HCT116 (cell line): ENCODE measurements around the gene RASSF7. TPM values are rescaled to one million over a fixed set of nuclear protein-coding genes. Genes with fewer than 3 reads are reported as not detected.
A peak's percentile ranks its signal among the peaks of the same experiment; 100 is the strongest.

Experiments
- ATAC-seq: fragments of 200-7000 bp; cut with Tn5 transposase; 2 replicates; pipeline ENCODE4 v1.9.1; 2020; ENCODE audit warnings: mild to moderate bottlenecking, moderate library complexity
- BruUV-seq: library from RNA; stranded (reverse); fragments of 400-500 nt; replicated peaks from 2 replicates; lab custom pipeline; 2021; lab: Mats Ljungman, UMichigan
- CTCF ChIA-PET: fragments of 300-600 bp; sonication (Branson Sonifier 250); formaldehyde crosslinking; loops from one replicate; lab custom pipeline; 2021; ENCODE audit warnings: antibody characterized with exemption; lab: Charles Lee
- POLR2A ChIA-PET: fragments of 300-600, 350-600 bp; sonication (Branson Sonifier 250); formaldehyde crosslinking; loops from one replicate; lab custom pipeline; 2021; ENCODE audit warnings: antibody characterized with exemption; lab: Charles Lee
- RAD21 ChIA-PET, 2 experiments: fragments of 300-600 bp; sonication (Branson Sonifier 250); formaldehyde crosslinking; loops; one replicate each; lab custom pipeline; 2023; ENCODE audit warnings: low total read pairs in 2 of 2; ENCODE audit not compliant: uncharacterized antibody in 2 of 2, unreplicated experiment in 2 of 2, low non-redundant PET in 1 of 2; lab: Charles Lee
- DNase-seq: peaks from one replicate; pipeline ENCODE4 v3.0.0-alpha.2; 2010; ENCODE audit warnings: low read depth, low spot score
- H2AFZ ChIP-seq: fragments of 200-600 bp; shearing (Covaris generic), sonication (generic); 2 replicates; pipeline ENCODE4 v1.6.1; 2017; ENCODE audit warnings: low read depth, mixed run types, mixed read lengths, antibody characterized with exemption, low read length; ENCODE audit not compliant: poor library complexity, severe bottlenecking
- H3K27ac ChIP-seq: 2 replicates; pipeline ENCODE4 v1.5.1; 2012; ENCODE audit warnings: low read depth, low read length
- H3K27me3 ChIP-seq: fragments of 200-600 bp; sonication (generic); 2 replicates; pipeline ENCODE4 v1.6.1; 2016; ENCODE audit warnings: mixed run types, low read length, mixed read lengths; ENCODE audit not compliant: insufficient read depth
- H3K36me3 ChIP-seq, 2 experiments: fragments of 200-500 bp in 1 of 2; fragments of 200-600 bp in 1 of 2; sonication (Bioruptor generic) in 1 of 2; sonication (generic) in 1 of 2; 2 replicates each; pipeline versions ENCODE4 v1.5.1 to v1.6.1; 2014 to 2016; ENCODE audit warnings: low read length in 2 of 2, inconsistent platforms in 1 of 2, mixed read lengths in 1 of 2, mixed run types in 1 of 2; ENCODE audit not compliant: insufficient read depth in 2 of 2, control insufficient read depth in 1 of 2
- H3K4me1 ChIP-seq, 2 experiments: fragments of 200-600 bp in 1 of 2; sonication (generic) in 1 of 2; 2 replicates each; pipeline versions ENCODE4 v1.5.1 to v1.6.1; 2012 to 2017; ENCODE audit warnings: low read length in 2 of 2, inconsistent platforms in 1 of 2, mild to moderate bottlenecking in 1 of 2, mixed read lengths in 1 of 2, mixed run types in 1 of 2, moderate library complexity in 1 of 2; ENCODE audit not compliant: insufficient read depth in 2 of 2, control insufficient read depth in 1 of 2
- H3K4me2 ChIP-seq: fragments of 200-600 bp; sonication (generic); 2 replicates; pipeline ENCODE4 v1.6.1; 2017; ENCODE audit warnings: mixed run types, low read length, mixed read lengths
- H3K4me3 ChIP-seq, 2 experiments: fragments of 200-600 bp in 1 of 2; sonication (generic) in 1 of 2; replicated peaks in 1 of 2; 2 replicates each; pipeline ENCODE4 v1.5.1; 2011 to 2016; ENCODE audit warnings: low read length in 2 of 2, control low read depth in 1 of 2, low read depth in 1 of 2, mild to moderate bottlenecking in 1 of 2, mixed read lengths in 1 of 2, mixed run types in 1 of 2
- H3K79me2 ChIP-seq: fragments of 200-600 bp; sonication (generic); 2 replicates; pipeline ENCODE4 v1.6.1; 2017; ENCODE audit warnings: mild to moderate bottlenecking, mixed run types, low read length, moderate library complexity, mixed read lengths; ENCODE audit not compliant: insufficient read depth
- H3K9ac ChIP-seq: fragments of 200-600 bp; sonication (generic); 2 replicates; pipeline ENCODE4 v1.6.1; 2016; ENCODE audit warnings: low read length, mixed read lengths
- H3K9me2 ChIP-seq: fragments of 200-600 bp; sonication (generic), shearing (Covaris generic); 2 replicates; pipeline ENCODE4 v1.6.1; 2017; ENCODE audit warnings: mixed run types, mild to moderate bottlenecking, moderate library complexity; ENCODE audit not compliant: insufficient read depth
- H3K9me3 ChIP-seq, 2 experiments: fragments of 200-500 bp in 1 of 2; fragments of 200-600 bp in 1 of 2; sonication (Bioruptor generic) in 1 of 2; sonication (generic) in 1 of 2; 2 replicates each; pipeline ENCODE4 v1.6.1; 2014 to 2017; ENCODE audit warnings: low read length in 2 of 2, mixed read lengths in 2 of 2, inconsistent platforms in 1 of 2, low read depth in 1 of 2, mild to moderate bottlenecking in 1 of 2, mixed run types in 1 of 2, moderate library complexity in 1 of 2; ENCODE audit not compliant: control insufficient read depth in 1 of 2, insufficient read depth in 1 of 2
- H4K20me1 ChIP-seq: fragments of 200-600 bp; sonication (generic), shearing (Covaris generic); 2 replicates; pipeline ENCODE4 v1.6.1; 2017; ENCODE audit warnings: mixed run types, mild to moderate bottlenecking, moderate library complexity; ENCODE audit not compliant: insufficient read depth
- CBX3 ChIP-seq: IDR thresholded peaks from 2 replicates; pipeline ENCODE4 v1.6.1; 2012; ENCODE audit warnings: low read depth
- CEBPB ChIP-seq: IDR thresholded peaks from 2 replicates; pipeline ENCODE4 v1.6.1; 2012; ENCODE audit warnings: low read depth
- EZH2 ChIP-seq: fragments of 200-600 bp; sonication (generic); IDR thresholded peaks from 2 replicates; pipeline ENCODE4 v1.6.1; 2017; ENCODE audit warnings: antibody characterized with exemption, mixed run types
- EZH2phosphoT487 ChIP-seq: fragments of 200-600 bp; IDR thresholded peaks from 2 replicates; pipeline ENCODE4 v1.6.1; 2018; ENCODE audit warnings: antibody characterized with exemption, borderline replicate concordance
- FOSL1 ChIP-seq: IDR thresholded peaks from 2 replicates; pipeline ENCODE4 v1.6.1; 2012; ENCODE audit warnings: low read depth
- POLR2A ChIP-seq: IDR thresholded peaks from 2 replicates; pipeline ENCODE4 v1.7.0; 2011; ENCODE audit warnings: borderline replicate concordance; ENCODE audit not compliant: insufficient read depth, insufficient read length; ENCODE audit errors: extremely low read depth
- POLR2AphosphoS5 ChIP-seq: IDR thresholded peaks from 2 replicates; pipeline ENCODE4 v1.6.1; 2011; ENCODE audit warnings: mild to moderate bottlenecking, low read depth, low read length, moderate library complexity
- SIN3A ChIP-seq: IDR thresholded peaks from 2 replicates; pipeline ENCODE4 v1.6.1; 2012; ENCODE audit warnings: low read depth
- SP1 ChIP-seq: IDR thresholded peaks from 2 replicates; pipeline ENCODE4 v1.6.1; 2012; ENCODE audit warnings: low read depth
- TCF7L2 ChIP-seq: IDR thresholded peaks from 2 replicates; pipeline ENCODE4 v1.7.0; 2011; ENCODE audit warnings: borderline replicate concordance, inconsistent platforms; ENCODE audit not compliant: insufficient read depth, insufficient read length; ENCODE audit errors: extremely low read depth
- YY1 ChIP-seq: IDR thresholded peaks from 2 replicates; pipeline ENCODE4 v1.6.1; 2011; ENCODE audit warnings: low read length, low read depth, moderate library complexity, mild to moderate bottlenecking; ENCODE audit not compliant: insufficient replicate concordance; ENCODE audit errors: extremely low read depth
- ZFX ChIP-seq: fragments of 450-650 bp; IDR thresholded peaks from 2 replicates; pipeline ENCODE4 v1.6.1; 2017
- ZNF274 ChIP-seq: fragments of 200-500 bp; sonication (Bioruptor generic); IDR thresholded peaks from 2 replicates; pipeline ENCODE4 v1.6.1; 2014; ENCODE audit warnings: mild to moderate bottlenecking, low read depth, low read length, inconsistent platforms
- intact Hi-C: fragments of 100-400 bp; cut with micrococcal nuclease; formaldehyde crosslinking; loops from 2 replicates; pipeline ENCODE4 v1.10.0; 2022
- total RNA-seq: library from RNA; stranded (reverse); gene quantifications from one replicate; pipeline ENCODE4 v1.2.1, GENCODE V29; 2021; ENCODE audit not compliant: unreplicated experiment
- TF ChIP-seq, protein P1 (sequence below): IDR thresholded peaks from 2 replicates; pipeline ENCODE4 v1.6.1; 2012
- TF ChIP-seq, protein P2 (sequence below): IDR thresholded peaks from 2 replicates; pipeline ENCODE4 v1.6.1; 2012
- TF ChIP-seq, protein P3 (sequence below), 3 experiments: fragments of 200-600 bp in 1 of 3; sonication (generic) in 1 of 3; IDR thresholded peaks in 2 of 3; conservative IDR thresholded peaks in 1 of 3; 2 replicates each; pipeline ENCODE4 v1.5.1; 2012 to 2017; ENCODE audit warnings: low read depth in 2 of 3, low read length in 2 of 3, antibody characterized with exemption in 1 of 3, borderline replicate concordance in 1 of 3, control low read depth in 1 of 3, mild to moderate bottlenecking in 1 of 3, mixed read lengths in 1 of 3, mixed run types in 1 of 3, moderate library complexity in 1 of 3; ENCODE audit not compliant: insufficient read depth in 1 of 3

The RASSF7 gene
- total RNA-seq, 1 experiment from 2014 or later = 35.9 TPM

- H3K9ac ChIP-seq = peak overlapping the region; percentile 89
- H3K79me2 ChIP-seq = peaks cover 33% of the 10 kb centered on the region
- ATAC-seq (no peak), DNase-seq (no peak)
- peak overlapping the region; percentile 92 for H3K4me2 ChIP-seq
- peak overlapping the region; percentile 69 to 90 for H3K4me3 ChIP-seq
- intact Hi-C loops = no loop called here
- H3K9me3 ChIP-seq = no peaks in the 10 kb centered on the region
- no peak for TF ChIP-seq TCF7L2
- TF ChIP-seq YY1 = no peak
- TF ChIP-seq POLR2A = no peak
- TF ChIP-seq SP1 = no peak
- no peak for TF ChIP-seq ZNF274
- POLR2A ChIA-PET = no interaction called here
- H3K27ac ChIP-seq = peak overlapping the region; percentile 95; the same call in 1 of the 2 replicates
- H2AFZ ChIP-seq = no peak overlapping the region
- CTCF ChIA-PET = no interaction called here
- H3K4me1 ChIP-seq = peaks cover 15 to 33% of the 10 kb centered on the region in 2 experiments; a peak in 3 of 4 replicates
- RAD21 ChIA-PET = no interaction called here
- BruUV-seq = TSS peak; percentile 36
- H3K9me2 ChIP-seq = no peaks in the 10 kb centered on the region
- H3K27me3 ChIP-seq = no peaks in the 10 kb centered on the region
- H3K36me3 ChIP-seq = peaks cover 0 to 26% of the 10 kb centered on the region in 2 experiments; a peak in 2 of 4 replicates
- H4K20me1 ChIP-seq = no peaks in the 10 kb centered on the region
Observed at GRCh38 chr11:533586-534395, 27.0 kb upstream of the RASSF7 start.

DNA sequence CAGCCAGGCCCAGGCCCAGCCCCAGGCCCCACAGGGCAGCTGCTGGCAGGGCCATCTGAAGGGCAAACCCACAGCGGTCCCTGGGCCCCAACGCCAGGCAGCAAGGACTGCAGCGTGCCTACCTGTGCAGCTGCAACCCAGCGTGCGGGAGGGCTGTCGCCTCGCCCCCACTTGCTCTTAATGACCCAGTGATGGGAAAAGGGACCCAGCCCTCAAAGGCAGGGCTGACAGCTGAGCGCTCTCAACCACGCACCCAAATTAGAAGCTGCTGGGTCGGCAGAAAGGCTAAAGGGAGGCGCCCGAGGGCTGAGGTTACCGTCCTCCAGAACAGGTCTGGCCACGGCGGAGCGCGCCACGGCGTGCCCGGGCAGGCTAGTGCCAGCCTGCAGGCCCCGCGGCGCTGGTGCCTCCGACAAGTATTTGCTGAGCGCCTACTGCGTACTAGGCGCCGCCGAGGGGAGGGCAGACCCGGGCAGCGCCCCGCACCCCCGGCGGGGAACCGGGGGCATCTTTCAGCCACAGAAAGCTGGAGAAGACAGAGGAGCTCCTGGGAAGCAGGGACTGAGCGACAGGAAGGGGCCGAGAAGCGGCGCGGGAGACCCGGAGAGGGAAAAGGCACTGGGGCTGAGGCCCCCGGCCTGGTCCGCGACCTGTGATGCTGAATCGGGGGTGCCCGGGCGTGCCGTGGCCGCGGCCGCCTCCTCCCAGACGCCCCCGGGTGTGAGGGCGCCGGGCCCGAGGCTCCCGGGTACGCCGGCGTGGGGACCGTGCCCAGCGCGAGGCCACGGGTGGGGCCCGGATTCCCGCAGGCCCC is 26.2 kb upstream of the RASSF7 start:
- Histone ChIP-seq H3K79me2 (peaks cover 33% of the 10 kb centered on the region), H3K9ac (peak overlapping the region; percentile 89), H3K36me3 (peaks cover 0 to 26% of the 10 kb centered on the region in 2 experiments; a peak in 2 of 4 replicates), H3K9me3 (no peaks in the 10 kb centered on the region)
- intact Hi-C loops = no loop called here
- TF ChIP-seq, protein P1, sequence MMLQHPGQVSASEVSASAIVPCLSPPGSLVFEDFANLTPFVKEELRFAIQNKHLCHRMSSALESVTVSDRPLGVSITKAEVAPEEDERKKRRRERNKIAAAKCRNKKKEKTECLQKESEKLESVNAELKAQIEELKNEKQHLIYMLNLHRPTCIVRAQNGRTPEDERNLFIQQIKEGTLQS = no peak
- TF ChIP-seq SP1 = no peak
- no peak for TF ChIP-seq CBX3
- TF ChIP-seq EZH2phosphoT487 = no peak
- TF ChIP-seq, protein P2, sequence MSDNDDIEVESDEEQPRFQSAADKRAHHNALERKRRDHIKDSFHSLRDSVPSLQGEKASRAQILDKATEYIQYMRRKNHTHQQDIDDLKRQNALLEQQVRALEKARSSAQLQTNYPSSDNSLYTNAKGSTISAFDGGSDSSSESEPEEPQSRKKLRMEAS = no peak
- no peak for TF ChIP-seq SIN3A
- TF ChIP-seq, protein P3, sequence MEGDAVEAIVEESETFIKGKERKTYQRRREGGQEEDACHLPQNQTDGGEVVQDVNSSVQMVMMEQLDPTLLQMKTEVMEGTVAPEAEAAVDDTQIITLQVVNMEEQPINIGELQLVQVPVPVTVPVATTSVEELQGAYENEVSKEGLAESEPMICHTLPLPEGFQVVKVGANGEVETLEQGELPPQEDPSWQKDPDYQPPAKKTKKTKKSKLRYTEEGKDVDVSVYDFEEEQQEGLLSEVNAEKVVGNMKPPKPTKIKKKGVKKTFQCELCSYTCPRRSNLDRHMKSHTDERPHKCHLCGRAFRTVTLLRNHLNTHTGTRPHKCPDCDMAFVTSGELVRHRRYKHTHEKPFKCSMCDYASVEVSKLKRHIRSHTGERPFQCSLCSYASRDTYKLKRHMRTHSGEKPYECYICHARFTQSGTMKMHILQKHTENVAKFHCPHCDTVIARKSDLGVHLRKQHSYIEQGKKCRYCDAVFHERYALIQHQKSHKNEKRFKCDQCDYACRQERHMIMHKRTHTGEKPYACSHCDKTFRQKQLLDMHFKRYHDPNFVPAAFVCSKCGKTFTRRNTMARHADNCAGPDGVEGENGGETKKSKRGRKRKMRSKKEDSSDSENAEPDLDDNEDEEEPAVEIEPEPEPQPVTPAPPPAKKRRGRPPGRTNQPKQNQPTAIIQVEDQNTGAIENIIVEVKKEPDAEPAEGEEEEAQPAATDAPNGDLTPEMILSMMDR (IDR thresholded peaks at IDR 0.05 in 2 of 3, conservative IDR thresholded peaks at IDR 0.05 in 1 of 3; ENCODE audit: borderline replicate concordance in 1 of 3, insufficient read depth in 1 of 3, low read depth in 2 of 3, low read length in 2 of 3) = no peak
- no peak for TF ChIP-seq EZH2
- no peak for TF ChIP-seq FOSL1
- TF ChIP-seq CEBPB = no peak
- no peak for TF ChIP-seq POLR2AphosphoS5
- no peak; the same call in 1 of the 2 replicates for TF ChIP-seq ZFX
- TF ChIP-seq, all 23 proteins: peak for 0
- peak overlapping the region; percentile 69 to 90 for H3K4me3 ChIP-seq
- peak overlapping the region; percentile 95 for H3K27ac ChIP-seq
- peak overlapping the region; percentile 92 for H3K4me2 ChIP-seq
- H4K20me1 ChIP-seq = no peaks in the 10 kb centered on the region
- ChIA-PET CTCF (no interaction called here), POLR2A (interaction anchor here (1.7 kb wide), 1 partner anchor 26 kb away, joined by 5 read pairs; no protein-coding TSS in a partner anchor), RAD21 (no interaction called here)
- no peak overlapping the region for H2AFZ ChIP-seq
- H3K9me2 ChIP-seq = no peaks in the 10 kb centered on the region
- no TSS peak for BruUV-seq
- H3K4me1 ChIP-seq = peaks cover 15 to 33% of the 10 kb centered on the region in 2 experiments; a peak in 3 of 4 replicates
- ATAC-seq = no peak; the same call in 1 of the 2 replicates
- no peaks in the 10 kb centered on the region for H3K27me3 ChIP-seq
- DNase-seq = no peak
